Measurements from ENCODE around the gene RGS4.

DNA sequence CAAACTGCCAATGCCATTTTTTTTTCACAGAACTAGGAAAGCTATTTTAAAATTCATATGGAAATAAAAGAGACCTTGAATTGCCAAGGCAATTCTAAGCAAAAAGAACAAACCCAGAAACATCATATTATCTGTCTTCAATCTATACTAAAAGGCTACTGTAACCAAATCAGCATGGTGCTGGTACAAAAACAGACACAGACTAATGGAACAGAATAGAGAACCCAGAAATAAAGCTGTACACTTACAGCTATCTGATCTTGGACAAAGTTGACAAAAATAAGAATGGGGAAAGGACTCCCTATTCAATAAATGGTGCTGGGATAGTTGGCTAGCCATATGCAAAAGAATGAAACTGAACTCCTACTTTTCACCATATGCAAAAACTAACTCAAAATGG lies 50.5 kb downstream of the RGS4 start:
- TF ChIP-seq, protein P1, sequence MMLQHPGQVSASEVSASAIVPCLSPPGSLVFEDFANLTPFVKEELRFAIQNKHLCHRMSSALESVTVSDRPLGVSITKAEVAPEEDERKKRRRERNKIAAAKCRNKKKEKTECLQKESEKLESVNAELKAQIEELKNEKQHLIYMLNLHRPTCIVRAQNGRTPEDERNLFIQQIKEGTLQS (CRISPR knock-in tag; conservative IDR thresholded peaks at IDR 0.05) = no peak
- TF ChIP-seq, protein P2, sequence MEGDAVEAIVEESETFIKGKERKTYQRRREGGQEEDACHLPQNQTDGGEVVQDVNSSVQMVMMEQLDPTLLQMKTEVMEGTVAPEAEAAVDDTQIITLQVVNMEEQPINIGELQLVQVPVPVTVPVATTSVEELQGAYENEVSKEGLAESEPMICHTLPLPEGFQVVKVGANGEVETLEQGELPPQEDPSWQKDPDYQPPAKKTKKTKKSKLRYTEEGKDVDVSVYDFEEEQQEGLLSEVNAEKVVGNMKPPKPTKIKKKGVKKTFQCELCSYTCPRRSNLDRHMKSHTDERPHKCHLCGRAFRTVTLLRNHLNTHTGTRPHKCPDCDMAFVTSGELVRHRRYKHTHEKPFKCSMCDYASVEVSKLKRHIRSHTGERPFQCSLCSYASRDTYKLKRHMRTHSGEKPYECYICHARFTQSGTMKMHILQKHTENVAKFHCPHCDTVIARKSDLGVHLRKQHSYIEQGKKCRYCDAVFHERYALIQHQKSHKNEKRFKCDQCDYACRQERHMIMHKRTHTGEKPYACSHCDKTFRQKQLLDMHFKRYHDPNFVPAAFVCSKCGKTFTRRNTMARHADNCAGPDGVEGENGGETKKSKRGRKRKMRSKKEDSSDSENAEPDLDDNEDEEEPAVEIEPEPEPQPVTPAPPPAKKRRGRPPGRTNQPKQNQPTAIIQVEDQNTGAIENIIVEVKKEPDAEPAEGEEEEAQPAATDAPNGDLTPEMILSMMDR (IDR thresholded peaks at IDR 0.05) = no peak
- no peak for TF ChIP-seq AFF4 (CRISPR knock-in tag; IDR thresholded peaks at IDR 0.05; ENCODE audit: borderline replicate concordance)
- TF ChIP-seq MLX (CRISPR knock-in tag; IDR thresholded peaks at IDR 0.05) = no peak
- TF ChIP-seq E2F4 (CRISPR knock-in tag; IDR thresholded peaks at IDR 0.05; ENCODE audit: borderline replicate concordance, low read depth) = no peak
- no peak for TF ChIP-seq STAT6 (CRISPR knock-in tag; conservative IDR thresholded peaks at IDR 0.05; ENCODE audit: low read depth)
- no peak for TF ChIP-seq CREB1 (CRISPR knock-in tag; IDR thresholded peaks at IDR 0.05)
- no peak for TF ChIP-seq MAX (CRISPR knock-in tag; IDR thresholded peaks at IDR 0.05)
- no peak for TF ChIP-seq ZNF138 (CRISPR knock-in tag; conservative IDR thresholded peaks at IDR 0.05)
- TF ChIP-seq SP1 (CRISPR knock-in tag; conservative IDR thresholded peaks at IDR 0.05) = no peak
- TF ChIP-seq PRRX2 (CRISPR knock-in tag; IDR thresholded peaks at IDR 0.05) = no peak
